GM23248 (cell line): Measurements from ENCODE around the gene ISG20L2.

Source experiments
- EZH2 ChIP-seq: fragments of 200-600 bp; sonication (generic); IDR thresholded peaks from 2 replicates; pipeline ENCODE4 v1.6.1; 2018; ENCODE audit warnings: antibody characterized with exemption, mild to moderate bottlenecking; ENCODE audit not compliant: insufficient read depth, poor library complexity, severe bottlenecking
- EZH2phosphoT487 ChIP-seq: fragments of 200-600 bp; sonication (generic); IDR thresholded peaks from 2 replicates; pipeline ENCODE4 v1.6.1; 2018; ENCODE audit warnings: antibody characterized with exemption, moderate library complexity, mild to moderate bottlenecking, low read depth; ENCODE audit not compliant: insufficient read depth

DNA sequence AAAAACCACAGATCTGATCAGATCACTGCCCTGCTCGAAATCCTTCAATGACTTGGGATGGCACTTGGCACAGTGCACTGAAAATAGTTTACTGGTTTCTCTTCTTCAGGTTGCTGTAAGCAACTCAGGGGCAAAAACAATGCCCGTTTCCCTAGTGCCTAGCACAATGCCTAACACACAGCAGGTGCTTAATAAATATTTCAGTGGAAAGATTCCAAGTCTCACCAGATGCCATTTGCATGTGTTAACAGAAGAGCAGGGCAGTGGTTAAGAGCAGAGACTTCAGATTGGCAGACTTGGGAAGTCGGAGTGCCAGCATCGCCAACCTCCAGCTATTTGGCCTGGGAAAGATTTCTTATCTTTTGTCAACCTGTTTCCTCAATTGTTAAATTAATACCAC lies 11.2 kb downstream of the ISG20L2 start:
- TF ChIP-seq EZH2phosphoT487 (no peak), EZH2 (no peak)
